ENCODE measurements around the gene ALDH4A1.
"Not testable (repeated sequence)": the region's sequence is repeated elsewhere in the genome, so short reads cannot be mapped to it uniquely, and the experiment has no call there.

Gene ALDH4A1

DNA sequence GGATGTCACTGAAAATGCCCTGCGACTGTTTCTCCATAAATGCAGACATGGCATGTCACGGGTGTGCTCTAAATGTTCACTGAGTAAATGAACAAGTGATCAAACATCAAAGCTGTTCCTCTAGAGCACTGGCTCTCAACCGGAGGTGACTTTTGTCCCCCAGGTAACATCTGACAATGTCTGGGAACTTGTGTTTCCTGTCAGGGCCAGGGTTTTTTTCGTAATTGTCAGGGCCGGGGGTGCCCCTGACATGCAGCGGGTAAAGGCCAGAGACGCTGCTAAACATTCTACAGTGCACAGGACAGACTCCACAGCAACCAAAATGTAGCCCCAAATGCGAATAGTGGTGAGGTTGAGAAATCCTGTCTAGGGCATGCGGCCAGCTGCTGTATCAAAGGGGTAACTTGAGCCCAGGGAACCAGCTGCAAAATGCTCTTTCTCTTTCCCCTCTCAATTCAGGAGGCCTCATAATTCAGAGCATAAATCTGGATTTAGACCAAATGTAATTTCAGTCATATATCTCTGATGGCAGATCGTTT is 2.0 kb downstream of the ALDH4A1 start:
- no peak for DNase-seq (ENCODE audit: low spot score)

DNA sequence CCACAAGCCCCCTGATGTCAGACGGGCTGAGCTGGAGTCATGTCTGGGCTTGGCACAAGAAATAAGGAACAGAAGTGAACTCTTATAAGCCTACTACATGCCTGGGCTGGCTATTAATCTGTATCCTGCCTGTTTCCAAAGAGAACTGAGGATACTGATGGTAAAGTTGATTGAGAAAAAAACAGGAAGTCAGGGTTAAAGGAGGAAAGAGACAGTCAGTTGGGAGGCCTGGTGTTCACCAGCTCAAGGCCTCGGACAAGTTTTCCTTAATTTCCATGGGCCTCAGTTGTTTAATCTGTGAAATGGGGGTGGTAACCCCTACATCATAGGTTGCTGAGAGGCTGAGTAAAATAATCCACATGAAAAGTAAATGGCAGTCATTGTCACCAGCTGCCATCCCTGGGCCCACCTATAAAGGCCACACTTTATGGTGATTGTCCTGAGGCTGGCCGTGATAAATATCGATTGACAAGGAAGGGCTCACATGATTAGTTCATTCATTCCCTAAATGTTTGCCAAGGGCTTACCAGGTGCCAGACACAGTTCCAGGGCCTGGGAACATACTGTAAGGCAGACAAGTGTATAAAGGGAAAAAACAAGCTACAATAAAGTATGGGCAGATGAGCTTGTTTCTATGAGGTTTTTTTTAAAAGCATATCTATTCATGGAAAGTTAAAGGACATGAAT is 2.8 kb downstream of the ALDH4A1 start:
- DNase-seq (ENCODE audit: low spot score), result no peak

DNA sequence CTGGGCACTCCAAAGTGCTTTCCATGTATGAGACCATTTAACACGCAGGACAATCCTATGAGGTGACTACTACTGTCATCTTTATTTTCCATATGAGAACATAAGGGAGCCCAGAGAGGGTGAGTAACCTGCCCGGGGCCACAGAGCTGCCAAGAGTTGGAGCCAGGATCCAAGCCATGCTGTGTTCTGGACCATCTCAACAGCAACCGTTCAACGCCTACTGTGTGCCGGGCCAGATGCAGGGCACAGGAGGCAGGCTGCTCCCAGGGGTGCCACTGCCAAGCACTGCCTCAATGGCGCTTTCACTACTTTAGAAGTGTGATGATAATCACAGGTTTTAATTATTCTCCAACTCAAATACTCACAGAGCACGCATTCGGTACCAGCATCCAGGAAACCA is 3.8 kb downstream of the ALDH4A1 start:
- no peak for DNase-seq (ENCODE audit: low spot score)

DNA sequence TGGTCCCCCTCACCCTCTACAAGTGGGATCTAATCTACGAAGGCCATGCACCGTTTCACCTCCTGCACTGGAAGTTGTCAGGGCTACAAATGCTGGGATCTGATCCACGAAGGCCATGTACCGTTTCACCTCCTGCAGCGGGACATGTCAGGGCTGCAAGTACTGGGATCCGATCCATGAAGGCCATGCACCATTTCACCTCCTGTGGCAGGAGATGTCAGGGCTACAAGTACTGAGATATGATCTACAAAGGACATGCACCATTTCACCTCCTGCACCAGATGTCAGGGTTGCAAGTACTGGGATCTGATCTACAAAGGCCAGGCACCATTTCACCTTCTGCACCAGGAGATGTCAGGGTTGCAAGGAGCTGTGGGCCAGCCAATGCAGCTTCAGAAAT is 7.0 kb downstream of the ALDH4A1 start:
- no peak for DNase-seq (ENCODE audit: low spot score)

DNA sequence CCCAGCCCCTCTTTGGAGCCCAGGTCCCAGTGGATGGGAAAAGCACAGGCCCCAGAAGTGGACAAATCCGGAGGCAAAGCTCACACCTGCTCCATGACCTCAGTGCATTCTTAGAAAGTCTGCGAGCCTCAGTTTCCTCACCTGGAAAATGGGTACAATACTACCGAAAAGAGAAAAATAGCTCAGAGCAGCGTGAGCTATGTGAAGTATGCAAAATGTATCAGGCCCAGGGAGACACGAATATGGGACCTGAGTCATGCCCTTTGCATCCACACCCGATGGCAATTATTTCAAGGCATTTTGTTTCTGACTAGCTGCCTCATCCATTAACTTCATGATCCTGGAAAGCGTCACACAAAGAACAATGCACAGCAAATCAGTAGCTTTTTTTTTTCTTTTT is 9.2 kb downstream of the ALDH4A1 start:
- DNase-seq (ENCODE audit: low spot score), result no peak

- not testable (repeated sequence) for DNase-seq (ENCODE audit: low spot score)
Measured at GRCh38 chr1:18891858-18892257, 10.5 kb downstream of the ALDH4A1 start.

DNA sequence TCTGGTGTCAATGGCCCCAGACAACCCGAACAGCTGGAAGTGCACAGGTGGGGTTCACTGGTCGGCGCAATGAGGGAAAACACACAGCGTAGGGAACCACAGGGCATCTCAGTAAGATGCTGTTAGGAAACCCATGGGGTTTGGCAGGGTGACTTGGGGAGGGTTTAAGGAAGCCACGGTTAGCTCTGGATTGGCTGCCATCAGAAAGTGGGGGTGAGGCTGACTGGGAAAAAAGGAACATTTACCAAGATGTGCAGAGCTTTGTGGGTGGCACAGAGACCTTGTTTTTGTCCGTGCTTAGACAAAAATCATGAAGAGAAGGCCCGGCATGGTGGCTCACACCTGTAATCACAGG is 11.0 kb downstream of the ALDH4A1 start:
- DNase-seq (ENCODE audit: low spot score), result no peak

- DNase-seq (ENCODE audit: low spot score), result no peak
Measured at GRCh38 chr1:18890706-18891425, 11.5 kb downstream of the ALDH4A1 start.

GRCh38 chr1:18886003-18886335 is 16.4 kb downstream of the ALDH4A1 start:
- DNase-seq (ENCODE audit: low spot score), result no peak

DNA sequence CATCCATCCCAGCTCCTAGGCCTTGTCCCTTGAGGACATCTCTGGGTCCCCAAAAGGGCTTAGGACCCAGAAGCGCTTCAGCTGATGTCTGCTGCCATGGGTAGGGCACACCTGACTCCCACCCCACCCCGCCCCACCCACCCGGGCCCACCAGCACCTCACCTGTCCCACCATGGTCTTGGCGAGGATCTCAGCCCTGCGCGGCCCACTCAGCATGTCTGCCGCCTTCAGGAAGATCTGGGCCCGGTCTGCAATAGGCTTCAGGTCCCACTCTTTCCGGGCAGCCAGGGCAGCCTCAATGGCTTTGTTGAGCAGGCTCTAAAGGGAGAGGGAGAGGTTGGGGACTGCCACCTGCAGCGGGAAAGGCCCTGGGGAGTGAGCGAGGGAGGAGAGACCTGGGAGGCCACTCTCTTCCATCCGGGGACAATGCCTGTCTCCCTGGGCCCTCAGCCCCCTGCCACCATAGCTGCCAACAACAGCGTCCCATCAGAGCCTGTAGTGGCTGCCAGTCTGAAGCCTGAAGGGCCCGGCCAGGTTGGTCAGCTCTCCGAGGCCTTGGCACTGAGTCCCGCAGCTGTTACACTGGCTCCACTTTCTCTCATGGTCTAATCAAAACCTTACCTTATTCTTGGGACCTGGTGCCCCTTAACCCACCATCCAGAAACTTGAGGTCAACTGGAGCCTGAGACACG is 16.9 kb downstream of the ALDH4A1 start:
- no peak for DNase-seq (ENCODE audit: low spot score)

GRCh38 chr1:18884727-18885126 is 17.6 kb downstream of the ALDH4A1 start:
- DNase-seq (ENCODE audit: low spot score), result no peak

DNA sequence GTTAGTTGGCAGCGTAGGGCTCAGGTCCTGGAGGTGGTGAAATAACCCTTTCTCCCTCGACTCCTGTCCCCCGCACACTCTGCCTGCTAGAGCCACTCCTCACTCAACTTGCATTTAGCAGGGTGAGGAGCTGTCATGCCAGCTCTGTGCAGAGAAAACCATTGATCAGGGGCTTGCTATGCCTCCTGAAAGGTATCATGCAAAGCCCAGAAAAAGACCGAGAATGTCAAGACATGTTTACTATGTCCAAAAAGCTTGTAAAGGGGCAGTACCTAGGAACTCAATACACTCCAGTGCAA is 18.0 kb downstream of the ALDH4A1 start:
- no peak for DNase-seq (ENCODE audit: low spot score)

DNA sequence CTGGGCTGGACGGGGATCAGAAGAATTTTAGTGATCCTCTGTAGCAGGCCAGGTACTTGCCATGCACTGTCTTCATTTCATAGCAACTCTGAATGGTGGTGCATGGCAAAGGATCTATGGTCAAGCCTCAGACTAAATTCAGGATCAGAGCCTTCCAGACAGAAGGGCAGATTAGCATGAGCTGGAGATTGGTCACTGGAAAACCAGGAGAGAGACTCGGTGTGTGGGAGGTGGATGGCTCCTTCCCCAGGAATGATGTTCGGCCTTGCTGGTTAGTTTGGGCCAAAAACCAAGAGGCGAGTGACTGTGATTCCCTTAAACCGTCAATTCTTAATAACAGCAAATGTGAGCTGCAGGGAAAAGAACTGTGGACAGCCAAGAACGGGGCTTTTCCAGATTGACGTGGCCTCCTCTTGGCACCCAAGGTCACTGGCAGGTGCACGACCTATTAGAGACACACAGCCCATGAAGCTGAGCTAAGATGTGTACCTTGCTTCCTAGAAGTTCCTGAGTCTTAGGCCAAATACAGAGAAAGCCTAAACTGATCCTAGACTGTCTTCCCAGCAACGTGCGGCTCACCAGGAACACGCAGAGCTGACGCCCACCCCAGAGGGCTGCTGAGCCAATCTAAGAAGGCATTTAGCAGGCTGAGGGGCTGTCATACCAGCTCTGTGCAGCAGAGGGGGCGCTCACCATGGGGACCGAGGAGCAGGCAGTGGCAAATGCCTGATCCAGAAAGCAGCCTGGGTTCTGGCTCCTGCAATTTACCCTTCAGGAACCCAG is 18.5 kb downstream of the ALDH4A1 start:
- DNase-seq (ENCODE audit: low spot score), result peak; percentile 36

DNA sequence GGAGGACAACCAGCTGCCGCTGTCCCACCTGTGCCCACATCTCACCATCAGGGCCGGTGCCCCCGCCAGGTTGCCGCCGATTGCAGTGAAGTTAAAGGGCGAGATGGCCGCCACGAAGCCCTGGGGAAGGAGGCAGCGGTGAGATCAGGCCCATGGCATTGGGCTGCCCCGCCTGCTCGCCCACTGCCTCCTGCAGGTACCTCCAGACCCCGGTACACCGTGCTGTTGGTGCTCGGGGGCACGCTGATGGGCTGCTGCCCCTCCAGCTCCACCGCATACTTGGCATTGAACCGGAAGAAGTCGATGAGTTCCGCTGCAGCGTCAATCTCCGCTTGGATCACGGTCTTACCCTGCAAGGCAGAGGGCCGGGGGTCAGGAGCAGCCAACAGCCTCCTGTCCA is 19.3 kb downstream of the ALDH4A1 start:
- no peak for DNase-seq (ENCODE audit: low spot score)

DNA sequence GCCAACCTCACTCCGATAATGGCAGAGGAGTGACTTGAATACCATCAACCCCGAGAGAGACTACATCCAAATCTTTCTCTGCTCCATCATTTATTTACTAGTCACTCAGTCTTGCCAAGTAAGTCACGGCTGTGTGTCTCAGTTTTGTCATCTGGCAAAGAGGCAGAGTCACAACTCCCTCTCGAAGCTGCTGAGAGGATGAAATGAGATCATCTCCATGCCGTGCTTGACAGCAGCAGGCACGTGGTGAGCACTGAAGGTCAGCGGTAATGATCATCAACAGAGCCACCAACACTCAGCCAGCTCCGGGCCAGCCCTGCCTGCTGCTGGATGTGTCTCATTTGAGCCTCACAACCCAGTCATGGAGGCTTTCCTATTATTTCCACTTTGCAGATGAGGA is 19.9 kb downstream of the ALDH4A1 start:
- DNase-seq (ENCODE audit: low spot score), result no peak

- no peak for DNase-seq (ENCODE audit: low spot score)
Measured at GRCh38 chr1:18881642-18882431, 20.5 kb downstream of the ALDH4A1 start.

- DNase-seq (ENCODE audit: low spot score), result no peak
Measured at GRCh38 chr1:18881164-18881563, 21.2 kb downstream of the ALDH4A1 start.

- no peak for DNase-seq (ENCODE audit: low spot score)
Measured at GRCh38 chr1:18880585-18880984, 21.8 kb downstream of the ALDH4A1 start.

DNA sequence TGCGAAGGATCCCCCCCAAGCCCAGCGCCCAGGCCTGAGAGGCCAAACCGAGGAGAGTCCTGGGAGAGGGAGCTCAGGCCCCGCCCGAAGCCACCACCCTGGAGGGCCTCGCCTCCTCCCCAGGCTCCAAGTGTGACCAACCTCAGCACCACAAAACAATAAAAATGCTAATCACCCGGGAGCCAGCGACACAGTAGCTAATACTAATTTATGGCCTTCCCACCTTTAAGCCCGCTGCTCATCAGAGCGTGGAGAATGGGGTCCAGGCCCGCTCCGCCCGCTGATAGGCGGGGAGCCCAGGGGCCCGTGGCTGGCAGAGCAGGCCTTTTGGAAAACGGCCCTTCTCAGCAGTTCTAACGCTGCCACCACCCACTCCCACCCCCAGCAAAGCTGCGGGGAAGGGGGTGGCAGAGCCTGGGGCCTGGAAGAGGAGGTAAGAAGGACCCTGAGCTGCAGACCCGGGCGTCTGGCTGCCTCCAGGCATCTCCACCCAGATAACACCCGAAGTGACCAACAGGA is 22.5 kb downstream of the ALDH4A1 start:
- DNase-seq (ENCODE audit: low spot score), result no peak

- no peak for DNase-seq (ENCODE audit: low spot score)
Measured at GRCh38 chr1:18879215-18879790, 23.1 kb downstream of the ALDH4A1 start.

DNA sequence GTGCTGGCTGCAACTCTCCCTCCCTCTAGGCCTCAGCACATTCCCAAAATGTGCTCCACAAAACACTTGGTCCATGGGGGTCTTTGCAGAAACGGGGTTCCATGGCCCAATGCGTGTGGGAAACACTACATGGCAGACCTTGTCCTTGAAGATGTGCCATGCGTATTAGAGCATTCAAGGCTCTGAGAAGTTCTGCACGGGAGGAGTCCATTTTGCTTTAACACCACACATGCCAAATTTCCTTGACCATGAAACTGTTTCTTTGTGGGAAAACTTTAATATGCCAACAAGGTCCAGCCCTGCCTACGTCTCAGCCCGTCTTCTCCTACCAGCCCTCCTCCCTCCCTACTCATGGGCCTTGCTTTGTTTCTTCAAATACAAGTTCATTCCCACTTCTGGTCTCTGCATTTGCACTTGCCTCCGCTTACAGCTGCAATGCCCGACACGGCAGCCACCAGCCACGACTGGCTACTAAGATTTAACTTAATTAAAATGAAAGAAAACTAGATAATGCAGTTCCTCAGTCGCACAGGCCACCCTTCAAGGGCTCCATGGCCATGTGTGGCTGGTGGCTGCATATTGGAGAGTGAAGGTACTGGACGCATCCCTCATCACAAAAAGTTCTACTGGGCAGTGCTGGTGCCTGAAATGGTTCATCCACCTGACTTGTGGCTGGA is 23.7 kb downstream of the ALDH4A1 start:
- DNase-seq (ENCODE audit: low spot score), result no peak

All from COLO829 (cell line).